H9 (cell line): Measurements from ENCODE around the gene ALDH1B1. TPM values are rescaled to one million over a fixed set of nuclear protein-coding genes. Genes with fewer than 3 reads are reported as not detected.

ENCODE experiments used
- DNase-seq: peaks from one replicate; pipeline ENCODE4 v3.0.0-alpha.2; 2017
- H2AFZ ChIP-seq: one replicate; pipeline ENCODE4 v1.6.1; 2013; ENCODE audit warnings: mild to moderate bottlenecking, low read length, control low read depth, moderate library complexity
- H2AK5ac ChIP-seq: 2 replicates; pipeline ENCODE4 v1.6.1; 2013; ENCODE audit warnings: low read length, control low read depth, mixed read lengths; ENCODE audit not compliant: insufficient read length
- H2BK120ac ChIP-seq: one replicate; pipeline ENCODE4 v1.6.1; 2013; ENCODE audit warnings: low read depth, mild to moderate bottlenecking, low read length, control low read depth, inconsistent platforms; ENCODE audit not compliant: poor library complexity, severe bottlenecking
- H2BK12ac ChIP-seq: 2 replicates; pipeline ENCODE4 v1.6.1; 2013; ENCODE audit warnings: low read length, control low read depth, mixed read lengths, low read depth; ENCODE audit not compliant: insufficient read length
- H2BK15ac ChIP-seq: 2 replicates; pipeline ENCODE4 v1.6.1; 2013; ENCODE audit warnings: low read depth, low read length, control low read depth
- H2BK20ac ChIP-seq: one replicate; pipeline ENCODE4 v1.6.1; 2013; ENCODE audit warnings: low read depth, mild to moderate bottlenecking, low read length, control low read depth, inconsistent platforms; ENCODE audit not compliant: poor library complexity, severe bottlenecking
- H2BK5ac ChIP-seq: 2 replicates; pipeline ENCODE4 v1.6.1; 2013; ENCODE audit warnings: low read length, control low read depth, mixed read lengths; ENCODE audit not compliant: insufficient read length
- H3K14ac ChIP-seq: 2 replicates; pipeline ENCODE4 v1.6.1; 2013; ENCODE audit warnings: low read length, control low read depth; ENCODE audit not compliant: insufficient read depth
- H3K18ac ChIP-seq: 2 replicates; pipeline ENCODE4 v1.6.1; 2013; ENCODE audit warnings: low read depth, mild to moderate bottlenecking, mixed read lengths, low read length, control low read depth; ENCODE audit not compliant: insufficient read length
- H3K23ac ChIP-seq: 2 replicates; pipeline ENCODE4 v1.6.1; 2013; ENCODE audit warnings: low read length, control low read depth, mixed read lengths, low read depth; ENCODE audit not compliant: insufficient read length
- H3K23me2 ChIP-seq: 2 replicates; pipeline ENCODE4 v1.6.1; 2013; ENCODE audit warnings: low read depth, mild to moderate bottlenecking, mixed read lengths, low read length, control low read depth; ENCODE audit not compliant: insufficient read length, poor library complexity, severe bottlenecking
- H3K27ac ChIP-seq: 2 replicates; pipeline ENCODE4 v1.5.1; 2013; ENCODE audit warnings: low read length, control low read depth, mixed read lengths, low read depth; ENCODE audit not compliant: insufficient read length
- H3K27me3 ChIP-seq: 2 replicates; pipeline ENCODE4 v1.6.1; 2013; ENCODE audit warnings: low read length, control low read depth, inconsistent platforms; ENCODE audit not compliant: insufficient read depth
- H3K4ac ChIP-seq: 2 replicates; pipeline ENCODE4 v1.6.1; 2013; ENCODE audit warnings: low read depth, mild to moderate bottlenecking, control low read depth, inconsistent platforms, low read length, moderate library complexity
- H3K4me1 ChIP-seq: 2 replicates; pipeline ENCODE4 v1.6.1; 2013; ENCODE audit warnings: low read length, control low read depth, inconsistent platforms; ENCODE audit not compliant: insufficient read depth
- H3K4me2 ChIP-seq: 2 replicates; pipeline ENCODE4 v1.6.1; 2013; ENCODE audit warnings: low read length, control low read depth, mixed read lengths; ENCODE audit not compliant: insufficient read length, insufficient read depth
- H3K56ac ChIP-seq: 2 replicates; pipeline ENCODE4 v1.6.1; 2013; ENCODE audit warnings: low read depth, mild to moderate bottlenecking, mixed read lengths, low read length, control low read depth; ENCODE audit not compliant: insufficient read length
- H3K79me1 ChIP-seq: 2 replicates; pipeline ENCODE4 v1.6.1; 2013; ENCODE audit warnings: low read depth, mild to moderate bottlenecking, moderate library complexity, low read length, control low read depth, inconsistent platforms; ENCODE audit not compliant: insufficient read depth, poor library complexity, severe bottlenecking
- H3K79me2 ChIP-seq: 2 replicates; pipeline ENCODE4 v1.6.1; 2013; ENCODE audit warnings: low read length, control low read depth, inconsistent platforms; ENCODE audit not compliant: insufficient read depth
- H3K9ac ChIP-seq: 2 replicates; pipeline ENCODE4 v1.6.1; 2013; ENCODE audit warnings: low read length, control low read depth, mixed read lengths; ENCODE audit not compliant: insufficient read length; ENCODE audit errors: extremely low read depth
- H3K9me3 ChIP-seq: one replicate; pipeline ENCODE4 v1.6.1; 2013; ENCODE audit warnings: low read depth, low read length, inconsistent platforms; ENCODE audit not compliant: control insufficient read depth
- H3T11ph ChIP-seq: one replicate; pipeline ENCODE4 v1.6.1; 2013; ENCODE audit warnings: mild to moderate bottlenecking, low read length, control low read depth, inconsistent platforms
- H4K20me1 ChIP-seq: one replicate; pipeline ENCODE4 v1.6.1; 2013; ENCODE audit not compliant: control insufficient read depth, insufficient read length, insufficient read depth
- H4K5ac ChIP-seq: 2 replicates; pipeline ENCODE4 v1.6.1; 2013; ENCODE audit warnings: low read depth, mild to moderate bottlenecking, mixed read lengths, low read length, control low read depth; ENCODE audit not compliant: insufficient read length
- H4K8ac ChIP-seq: replicated peaks from 2 replicates; pipeline ENCODE4 v1.6.1; 2013; ENCODE audit warnings: low read length, control low read depth, mixed read lengths, low read depth; ENCODE audit not compliant: insufficient read length
- H4K91ac ChIP-seq: 2 replicates; pipeline ENCODE4 v1.6.1; 2013; ENCODE audit warnings: low read depth, mild to moderate bottlenecking, moderate library complexity, mixed read lengths, low read length, control low read depth; ENCODE audit not compliant: insufficient read length
- H3K27ac Mint-ChIP-seq, 3 experiments: 2 replicates in 2 of 3; 3 replicates in 1 of 3; pipeline ENCODE4 v1.8.0; 2020 to 2021; ENCODE audit warnings: mixed read lengths in 3 of 3, mild to moderate bottlenecking in 1 of 3, moderate library complexity in 1 of 3
- H3K27me3 Mint-ChIP-seq: 2 replicates; pipeline ENCODE4 v1.8.0; 2021; ENCODE audit warnings: low read depth, mild to moderate bottlenecking, moderate library complexity, mixed read lengths
- H3K36me3 Mint-ChIP-seq, 3 experiments: 2 replicates in 2 of 3; 3 replicates in 1 of 3; pipeline ENCODE4 v1.8.0; 2020 to 2021; ENCODE audit warnings: low read depth in 3 of 3, mixed read lengths in 3 of 3; ENCODE audit not compliant: insufficient read depth in 1 of 3
- H3K4me1 Mint-ChIP-seq, 2 experiments: 2 replicates each; pipeline ENCODE4 v1.8.0; 2020; ENCODE audit warnings: mixed read lengths in 2 of 2
- H3K4me3 Mint-ChIP-seq, 2 experiments: 2 replicates in 1 of 2; 3 replicates in 1 of 2; pipeline ENCODE4 v1.8.0; 2020 to 2021; ENCODE audit warnings: mild to moderate bottlenecking in 2 of 2, mixed read lengths in 2 of 2, moderate library complexity in 1 of 2
- H3K9me3 Mint-ChIP-seq, 2 experiments: 2 replicates in 1 of 2; 3 replicates in 1 of 2; pipeline ENCODE4 v1.8.0; 2020; ENCODE audit warnings: mild to moderate bottlenecking in 2 of 2, mixed read lengths in 2 of 2, moderate library complexity in 1 of 2
- CTCF ChIP-seq: fragments of 200-600 bp; sonication (generic); conservative IDR thresholded peaks from 3 replicates; pipeline ENCODE4 v1.8.0; 2021; ENCODE audit warnings: antibody characterized with exemption, mild to moderate bottlenecking
- WGBS: extraction: QIAGEN DNeasy Blood & Tissue Kit; methylation state at CpG from one replicate; pipeline ENCODE4 v1.1.7; 2013; ENCODE audit warnings: missing lambda C conversion rate, low lambda C conversion rate, mixed read lengths; ENCODE audit not compliant: insufficient read length; ENCODE audit errors: extremely low coverage; 5-methylcytosine and 5-hydroxymethylcytosine counted together
- total RNA-seq: library from RNA; stranded (reverse); gene quantifications from 2 replicates; pipeline ENCODE4 v1.2.1, GENCODE V29; 2021

The ALDH1B1 gene
- total RNA-seq, 1 experiment from 2014 or later = 49.6 TPM

GRCh38 chr9:38386319-38386895, 6.1 kb upstream of the ALDH1B1 start:
- H2BK12ac ChIP-seq = no peak overlapping the region
- H3K23ac ChIP-seq = no peak overlapping the region
- H3K9ac ChIP-seq = no peak overlapping the region
- no peak for DNase-seq
- H3K79me1 ChIP-seq = no peaks in the 10 kb centered on the region
- no peak overlapping the region for H4K5ac ChIP-seq
- no peak overlapping the region for H2BK20ac ChIP-seq
- H3K9me3 Mint-ChIP-seq = peaks cover 17 to 19% of the 10 kb centered on the region in 2 experiments
- H3K4me1 Mint-ChIP-seq = peaks cover 11 to 13% of the 10 kb centered on the region in 2 experiments
- no peak overlapping the region for H2AFZ ChIP-seq
- no peak overlapping the region for H3K27ac Mint-ChIP-seq
- no peaks in the 10 kb centered on the region for H3K23me2 ChIP-seq
- H3K27me3 ChIP-seq = peaks cover 2% of the 10 kb centered on the region; the same call in 1 of the 2 replicates
- H4K20me1 ChIP-seq = no peaks in the 10 kb centered on the region
- H3K4me1 ChIP-seq = 0 out of 2 replicates have a peak, but pooled peaks cover under 1% of the 10 kb centered on the region
- no peak overlapping the region for H2BK15ac ChIP-seq
- no peaks in the 10 kb centered on the region for H3K9me3 ChIP-seq
- peaks cover 5 to 13% (median 11%) of the 10 kb centered on the region in 3 experiments; a peak in 6 of 7 replicates for H3K36me3 Mint-ChIP-seq
- H3K27ac ChIP-seq = no peak overlapping the region
- H2BK120ac ChIP-seq = no peak overlapping the region
- H2BK5ac ChIP-seq = no peak overlapping the region
- no peak overlapping the region for H3K18ac ChIP-seq
- H3K14ac ChIP-seq = no peak overlapping the region
- WGBS = no CpG with 5 or more reads among the region's 4 CpGs
- no peak overlapping the region for H3K4me3 Mint-ChIP-seq
- no peak overlapping the region for H4K91ac ChIP-seq
- H2AK5ac ChIP-seq = no peak overlapping the region
- no peak overlapping the region for H3K4ac ChIP-seq
- H3T11ph ChIP-seq = no peak overlapping the region
- H4K8ac ChIP-seq = no peak overlapping the region
- H3K79me2 ChIP-seq = no peaks in the 10 kb centered on the region
- no peak for TF ChIP-seq CTCF
- H3K4me2 ChIP-seq = no peak overlapping the region
- H3K56ac ChIP-seq = no peak overlapping the region
- peaks cover 82% of the 10 kb centered on the region for H3K27me3 Mint-ChIP-seq
